Ishikawa (cell line): ENCODE results near the gene DEF6.

ENCODE experiments used
- CEBPB ChIP-seq: IDR thresholded peaks from 2 replicates; pipeline ENCODE4 v1.6.1; 2012
- CREB1 ChIP-seq: IDR thresholded peaks from 2 replicates; pipeline ENCODE4 v1.6.1; 2012; ENCODE audit warnings: low read depth
- EP300 ChIP-seq: IDR thresholded peaks from 2 replicates; pipeline ENCODE4 v1.6.1; 2012; ENCODE audit warnings: borderline replicate concordance
- MAX ChIP-seq: IDR thresholded peaks from 2 replicates; pipeline ENCODE4 v1.6.1; 2012
- NFIC ChIP-seq: IDR thresholded peaks from 2 replicates; pipeline ENCODE4 v1.6.1; 2012
- REST ChIP-seq: IDR thresholded peaks from 2 replicates; pipeline ENCODE4 v1.6.1; 2012; ENCODE audit warnings: low read depth, mild to moderate bottlenecking

- no peak for TF ChIP-seq MAX
- TF ChIP-seq EP300: no peak
- TF ChIP-seq NFIC: no peak
- no peak for TF ChIP-seq REST
- TF ChIP-seq CEBPB: peak; percentile 46; the same call in 1 of the 2 replicates
- no peak for TF ChIP-seq CREB1
These were observed 56.9 kb downstream of the DEF6 start for GRCh38 chr6:35354361-35355135.
